T-helper 1 cell treated with Interleukin-12 subunit alpha and Interleukin-12 subunit beta and Interleukin-4 antibody, amounts not matched to agents 30 ng/mL and 1 ng/mL, for 36 hours (primary cell): ENCODE data around the gene SCRN3. TPM values are rescaled to one million over a fixed set of nuclear protein-coding genes. Genes with fewer than 3 reads are reported as not detected.
"Not testable (repeated sequence)": the region's sequence is repeated elsewhere in the genome, so short reads cannot be mapped to it uniquely, and the experiment has no call there.

Experiments
- intact Hi-C: fragments of 100-400 bp; cut with micrococcal nuclease; formaldehyde crosslinking; loops from one replicate; pipeline ENCODE4 v1.15.1; 2024
- total RNA-seq: library from RNA; stranded (reverse); gene quantifications from 2 replicates; pipeline ENCODE4 v1.2.3, GENCODE V29; 2022

Gene SCRN3
- total RNA-seq, 1 donor from 2014 or later = 18.5 TPM

- intact Hi-C loops = no loop called here
These were observed 5.3 kb downstream of the SCRN3 start for GRCh38 chr2:174400853-174401252.

- intact Hi-C loops = no loop called here
These were observed 8.1 kb downstream of the SCRN3 start for GRCh38 chr2:174403628-174404027.

- intact Hi-C loops = not testable (repeated sequence)
These were observed 14.5 kb downstream of the SCRN3 start for GRCh38 chr2:174410039-174410438.

GRCh38 chr2:174412256-174412655, 16.7 kb downstream of the SCRN3 start:
- intact Hi-C loops = no loop called here

- intact Hi-C loops = no loop called here
These were observed 32.7 kb downstream of the SCRN3 start for GRCh38 chr2:174428214-174428613.

- intact Hi-C loops = no loop called here
These were observed 34.5 kb downstream of the SCRN3 start for GRCh38 chr2:174430066-174430465.

DNA sequence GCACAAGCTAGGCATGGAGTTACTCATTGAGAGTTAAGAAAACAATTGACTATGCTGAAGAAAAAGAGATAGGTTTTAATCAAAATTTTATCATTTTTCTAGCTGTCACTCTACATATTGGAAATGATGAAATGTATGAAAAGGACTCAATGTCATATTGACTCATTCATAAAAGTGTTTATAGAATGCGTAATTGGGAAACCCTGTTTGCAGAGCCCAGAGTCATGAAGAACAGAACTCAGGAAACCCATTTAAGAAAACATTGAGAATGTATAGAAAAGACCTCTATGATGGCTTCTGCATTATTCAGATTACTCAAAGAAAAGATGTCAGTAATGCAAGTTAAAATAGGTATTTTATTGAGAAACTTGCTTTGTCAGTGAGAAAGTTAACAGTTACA, 36.4 kb downstream of the SCRN3 start:
- intact Hi-C loops = no loop called here

DNA sequence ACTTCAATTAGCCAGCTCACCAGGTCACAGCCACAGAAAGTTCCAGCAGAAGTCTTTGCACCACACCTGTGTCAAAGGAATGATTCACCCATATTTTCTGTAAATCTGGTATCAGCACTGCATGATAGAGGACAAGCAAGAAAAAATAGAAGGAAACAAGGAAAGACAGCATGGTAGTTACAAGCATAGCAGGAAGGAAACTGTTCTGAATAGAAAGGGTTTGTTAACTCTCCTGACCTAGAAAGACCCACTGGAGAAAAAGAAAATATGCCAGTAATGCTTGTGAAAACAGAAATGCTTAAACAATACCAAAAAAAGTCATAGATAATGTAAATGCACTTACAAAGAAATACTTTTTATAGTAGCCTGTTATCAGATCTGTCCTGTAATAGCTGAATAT, 40.8 kb downstream of the SCRN3 start:
- intact Hi-C loops = no loop called here

- intact Hi-C loops = no loop called here
These were observed 42.8 kb downstream of the SCRN3 start for GRCh38 chr2:174438146-174438886.

DNA sequence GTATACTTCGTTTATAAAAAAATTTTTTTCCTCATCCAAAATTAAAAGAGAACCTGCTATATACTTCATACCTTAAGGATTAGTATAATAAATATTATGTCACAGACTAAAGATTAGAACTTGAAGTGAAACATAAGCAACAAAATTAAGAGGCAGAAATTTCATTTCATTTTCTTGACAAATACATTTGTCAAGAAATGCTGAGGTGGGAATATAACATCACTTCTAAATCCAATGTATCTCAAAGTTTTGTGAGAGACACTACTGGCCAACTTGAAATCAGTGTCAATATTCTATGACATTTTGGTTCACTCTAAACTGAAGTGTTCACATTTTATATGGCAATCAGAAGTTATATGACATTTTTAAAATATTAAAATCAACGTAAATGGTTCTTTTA, 43.8 kb downstream of the SCRN3 start:
- intact Hi-C loops = no loop called here

DNA sequence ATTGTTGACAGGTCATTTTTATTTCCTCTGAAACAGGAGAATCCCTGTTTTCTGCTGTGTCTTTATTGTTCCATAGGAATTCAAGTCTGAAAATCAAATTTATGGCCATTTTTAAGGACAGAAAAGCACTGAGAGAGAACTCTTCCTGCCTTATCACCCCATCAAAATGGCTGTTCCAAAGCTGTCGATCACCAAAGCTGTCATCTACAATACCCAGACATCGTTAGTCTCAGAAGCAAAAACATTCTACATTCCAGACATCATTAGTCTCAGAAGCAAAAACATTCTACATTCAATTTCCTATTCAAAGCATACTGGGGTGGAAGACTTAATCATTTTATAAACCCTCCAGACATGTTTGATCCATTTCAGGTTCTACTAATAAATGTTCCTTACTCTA, 44.4 kb downstream of the SCRN3 start:
- intact Hi-C loops = no loop called here

- intact Hi-C loops = no loop called here
These were observed 47.3 kb downstream of the SCRN3 start for GRCh38 chr2:174442546-174443510.

DNA sequence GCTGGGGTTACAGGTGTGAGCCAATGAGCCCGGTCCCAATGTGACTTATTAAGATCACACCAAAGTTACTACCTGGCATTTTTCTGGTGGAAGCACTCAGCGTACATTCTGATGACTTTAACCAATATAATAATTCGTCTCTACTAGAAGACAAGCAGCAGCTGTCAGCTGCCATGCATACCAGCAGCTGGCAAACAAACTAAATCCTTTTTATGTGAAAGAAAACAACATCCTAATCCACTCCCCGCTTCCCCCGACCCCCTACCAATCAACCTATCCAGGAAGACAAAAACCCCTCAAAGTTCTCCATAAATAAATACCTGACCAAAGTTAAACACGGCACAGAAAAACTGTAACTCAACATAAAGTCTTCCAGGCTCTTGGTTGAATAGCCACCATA, 49.2 kb downstream of the SCRN3 start:
- intact Hi-C loops = no loop called here

- intact Hi-C loops = no loop called here
These were observed 49.7 kb downstream of the SCRN3 start for GRCh38 chr2:174445248-174445647.

DNA sequence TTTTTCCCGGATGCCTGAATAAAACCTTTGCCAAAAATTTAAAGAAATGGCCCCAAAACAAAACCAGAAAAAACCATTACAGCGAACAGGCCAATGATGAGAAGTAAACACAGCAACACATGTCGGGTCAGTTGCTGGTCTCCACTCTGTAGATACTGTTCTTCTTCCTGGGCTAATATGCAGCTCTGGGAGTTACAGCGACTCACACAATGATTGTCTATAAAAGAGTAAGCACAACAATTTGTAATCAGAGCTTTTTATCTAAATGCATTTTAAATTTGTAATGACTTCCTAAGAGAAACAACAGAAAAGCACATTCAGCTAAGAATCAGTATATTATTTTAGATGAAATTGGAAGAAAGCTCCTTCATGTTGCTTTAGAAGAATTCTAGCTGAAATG, 51.0 kb downstream of the SCRN3 start:
- intact Hi-C loops = no loop called here

GRCh38 chr2:174449033-174449432, 53.5 kb downstream of the SCRN3 start:
- intact Hi-C loops = no loop called here

GRCh38 chr2:174450021-174450816, 54.7 kb downstream of the SCRN3 start:
- intact Hi-C loops = no loop called here

DNA sequence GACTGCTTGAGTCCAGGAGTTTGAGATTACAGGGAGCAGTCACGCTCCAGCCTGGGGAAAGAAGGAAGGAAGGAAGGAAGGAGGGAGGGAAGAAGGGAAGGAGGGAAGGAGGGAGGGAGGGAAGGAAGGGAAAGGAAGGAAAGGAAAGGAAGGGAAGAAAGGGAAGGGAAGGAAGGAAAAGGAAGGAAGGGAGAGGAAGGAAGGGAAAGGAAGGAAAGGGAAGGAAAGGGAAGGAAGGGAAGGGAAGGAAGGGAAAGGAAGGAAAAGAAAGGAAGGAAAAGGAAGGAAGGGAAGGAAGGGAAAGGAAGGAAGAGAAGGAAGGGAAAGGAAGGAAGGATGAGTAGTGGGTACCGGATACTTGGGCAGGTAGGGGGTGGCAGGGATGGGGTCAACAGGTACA, 59.0 kb downstream of the SCRN3 start:
- intact Hi-C loops = no loop called here

DNA sequence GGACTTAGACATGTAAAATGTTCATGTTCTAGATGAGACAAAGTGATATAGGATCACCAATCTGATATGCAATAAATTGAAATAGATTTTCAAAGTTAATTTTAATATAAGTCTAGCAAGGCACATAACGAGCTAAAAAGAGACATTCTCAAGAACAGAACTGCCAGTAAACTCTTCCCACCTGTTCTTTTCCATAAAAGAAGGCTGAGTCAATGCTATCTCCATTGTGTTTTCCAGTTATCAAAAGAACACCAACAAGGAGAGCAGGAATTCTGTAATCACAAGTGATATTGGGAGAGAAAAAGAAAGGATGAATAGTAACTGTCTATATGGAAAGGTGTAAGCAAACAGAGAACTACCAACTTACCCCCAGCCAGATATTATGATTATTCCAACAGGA, 65.7 kb downstream of the SCRN3 start:
- intact Hi-C loops = no loop called here

- intact Hi-C loops = no loop called here
These were observed 69.8 kb downstream of the SCRN3 start for GRCh38 chr2:174465327-174465726.

DNA sequence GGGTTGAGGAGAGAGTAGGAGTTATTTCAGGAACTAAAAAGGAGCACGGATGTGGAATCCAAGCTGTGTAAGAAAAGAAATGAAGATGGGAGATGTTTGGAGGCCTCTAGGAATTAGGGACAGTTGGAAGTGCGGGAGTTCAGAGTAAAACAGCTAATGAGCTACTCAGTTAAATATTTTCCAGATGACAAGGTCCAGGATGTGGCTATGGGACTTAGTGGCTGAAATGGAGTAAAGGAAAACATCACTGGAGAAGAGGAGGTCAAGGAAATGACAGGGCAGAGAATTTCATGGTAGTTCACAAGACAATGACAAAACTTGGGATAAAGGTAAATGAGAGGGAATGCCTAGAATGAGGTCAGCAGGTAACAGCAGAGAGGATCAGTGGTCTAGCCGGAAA, 78.3 kb downstream of the SCRN3 start:
- intact Hi-C loops = no loop called here

- intact Hi-C loops = no loop called here
These were observed 82.2 kb downstream of the SCRN3 start for GRCh38 chr2:174477759-174478158.
